GM19035 (cell line): ENCODE results near the gene LAMA5.

Experiments
- ATAC-seq: cut with Tn5 transposase; IDR thresholded peaks from one replicate; pipeline ENCODE4 v1.9.1; 2021; ENCODE audit not compliant: unreplicated experiment

LAMA5 gene

DNA sequence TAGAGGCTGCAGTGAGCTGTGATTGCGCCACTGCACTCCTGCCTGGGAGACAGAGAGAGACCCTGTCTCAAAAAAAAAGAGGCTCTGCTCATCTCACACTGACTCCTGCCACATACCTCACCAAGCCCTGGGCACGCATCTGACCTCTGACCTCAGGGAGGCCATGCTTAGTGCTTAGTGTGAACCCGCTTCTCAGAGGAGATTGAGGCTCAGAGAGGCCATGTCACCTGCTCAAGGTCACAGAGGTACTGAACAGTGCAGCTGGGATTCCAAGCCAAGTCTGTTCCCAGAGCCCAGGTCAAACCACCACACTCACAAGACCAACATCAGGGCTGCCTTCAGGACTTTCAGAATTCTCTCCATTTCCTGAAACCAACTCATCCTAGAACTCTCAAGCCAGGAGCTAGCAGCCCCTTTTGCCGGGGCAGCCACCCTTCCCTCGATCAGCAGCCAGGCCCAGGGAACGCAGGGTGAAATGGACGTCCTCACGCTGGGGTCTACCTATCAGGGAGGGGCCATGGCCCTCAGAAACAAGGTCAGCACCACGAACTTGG lies 37.1 kb upstream of the LAMA5 start:
- ATAC-seq, result no peak

DNA sequence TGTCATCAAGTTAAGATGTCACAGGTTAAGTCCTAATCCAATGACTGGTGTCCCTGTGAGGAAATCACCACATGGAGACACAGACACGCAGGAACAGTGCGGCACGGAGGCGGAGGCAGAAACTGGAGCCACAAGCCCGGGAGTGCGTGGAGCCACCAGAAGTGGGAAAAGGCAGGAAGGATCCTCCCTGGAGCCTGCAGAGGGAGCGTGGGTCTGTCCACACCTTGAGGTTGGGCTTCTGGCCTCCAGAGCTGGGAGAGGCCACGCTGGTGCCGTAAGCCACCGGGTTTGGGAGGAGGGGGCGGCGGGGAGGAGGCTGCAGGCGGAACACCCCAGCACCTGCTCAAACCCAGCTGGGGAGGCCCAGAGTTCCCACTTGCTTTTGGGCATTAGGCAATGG lies 36.2 kb upstream of the LAMA5 start:
- ATAC-seq, result no peak

GRCh38 chr20:62402456-62403150 lies 35.5 kb upstream of the LAMA5 start:
- ATAC-seq, result no peak

DNA sequence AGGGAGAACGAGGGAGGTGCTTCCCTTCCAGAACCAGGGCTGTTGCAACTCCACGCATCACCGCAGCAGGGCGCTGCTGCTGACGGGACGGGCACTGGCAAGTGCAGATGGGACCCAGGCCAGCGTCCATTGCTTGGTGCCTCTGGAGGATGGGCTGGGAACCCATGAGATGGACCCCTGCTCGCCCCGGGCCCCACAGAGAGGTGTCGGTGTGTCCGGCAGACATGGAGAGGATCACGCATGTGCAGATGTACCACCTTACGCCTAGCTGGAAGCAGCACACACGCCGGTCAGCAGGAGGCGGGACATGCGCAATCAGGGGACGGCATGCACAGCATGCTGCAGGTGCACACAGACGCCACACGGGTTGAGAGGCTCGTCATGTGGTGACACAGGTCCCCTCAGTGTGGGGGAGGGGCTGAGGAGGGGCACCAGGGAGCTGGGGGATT lies 34.2 kb upstream of the LAMA5 start:
- no peak for ATAC-seq

DNA sequence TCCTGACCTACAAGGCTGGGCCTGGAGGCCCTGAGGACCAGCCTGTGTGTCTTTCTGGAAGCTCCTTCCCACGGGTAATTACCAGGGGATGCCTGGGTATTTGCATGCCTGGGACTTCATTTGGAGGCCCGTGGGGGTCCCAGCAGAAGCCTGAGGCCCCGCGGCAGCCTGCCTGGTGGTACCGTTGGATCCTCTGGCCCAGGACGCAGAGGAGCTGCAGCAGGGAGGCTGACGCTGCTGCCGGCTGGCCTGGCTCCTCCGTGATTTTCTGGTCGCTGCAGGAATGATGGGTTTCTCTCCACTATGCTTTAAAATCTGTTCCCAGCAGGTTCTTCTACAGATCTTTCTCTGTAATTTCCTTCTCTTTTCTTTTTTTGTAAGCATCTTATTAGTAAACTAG lies 33.4 kb upstream of the LAMA5 start:
- no peak for ATAC-seq

DNA sequence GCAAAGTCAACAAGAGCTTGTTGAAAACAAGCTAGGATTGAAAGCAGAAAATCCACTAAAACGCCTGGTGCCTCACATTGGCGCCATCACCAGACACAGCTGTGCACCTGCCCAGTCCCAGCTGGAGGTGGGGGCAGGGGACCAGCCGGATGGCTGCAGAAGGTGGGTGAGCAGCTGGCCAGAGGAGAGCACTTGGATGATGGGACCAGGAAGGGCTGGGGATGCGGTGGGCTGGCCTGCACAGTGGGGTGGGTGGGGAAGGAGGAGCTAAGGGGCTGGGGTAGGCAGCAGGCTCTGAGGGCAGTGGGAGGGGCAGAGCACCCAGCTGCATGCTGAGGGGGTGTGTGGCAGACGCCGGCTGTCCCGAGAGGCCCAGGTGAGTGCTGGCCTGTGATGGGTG lies 32.9 kb upstream of the LAMA5 start:
- ATAC-seq, result no peak

- ATAC-seq, result no peak
These were observed 31.2 kb upstream of the LAMA5 start for GRCh38 chr20:62398120-62398821.

DNA sequence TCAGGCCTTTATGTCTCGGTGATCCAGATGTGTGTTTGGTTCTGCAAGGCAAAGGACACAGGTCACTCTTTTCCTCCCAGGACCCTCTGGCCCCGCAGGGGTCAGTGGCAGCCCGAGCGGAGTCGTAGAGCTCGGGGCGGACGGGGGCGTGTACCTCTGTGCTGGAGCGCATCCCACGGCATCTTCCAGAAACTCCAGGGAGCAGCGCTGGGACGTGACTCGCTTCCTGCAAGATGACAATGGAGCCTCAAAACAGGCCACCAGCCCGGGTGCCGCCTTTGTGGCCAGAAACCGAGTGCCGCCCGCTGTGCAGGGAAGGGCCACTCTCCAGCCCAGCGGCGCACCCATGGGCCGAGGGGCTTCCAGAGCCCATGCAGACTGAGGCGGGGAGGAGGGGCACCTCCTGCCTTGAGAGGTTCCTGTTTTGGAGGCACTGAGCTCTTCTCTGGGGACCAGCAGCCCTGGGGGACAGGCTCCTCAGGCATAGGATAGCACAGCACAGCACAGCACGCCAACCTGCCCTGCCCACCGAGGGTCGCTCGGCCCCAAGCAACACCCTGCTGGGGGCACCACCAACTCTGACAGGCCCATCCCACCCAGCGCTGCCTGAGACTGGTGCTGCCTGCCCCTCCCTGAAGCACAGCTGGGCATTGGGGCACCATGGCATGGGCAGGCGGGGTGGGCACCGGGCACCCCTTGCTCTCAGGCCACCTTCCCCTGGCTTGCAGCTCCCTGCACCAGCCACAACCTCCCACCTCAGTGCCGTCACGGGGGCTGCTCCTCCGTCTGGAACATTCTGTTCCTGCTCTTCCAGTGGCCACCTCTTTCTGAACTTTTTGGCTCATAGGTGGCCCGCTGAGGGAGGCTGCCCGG lies 29.5 kb upstream of the LAMA5 start:
- no peak for ATAC-seq

- no peak for ATAC-seq
These were observed 28.5 kb upstream of the LAMA5 start for GRCh38 chr20:62395311-62396242.

GRCh38 chr20:62394248-62395245 lies 27.4 kb upstream of the LAMA5 start:
- ATAC-seq, result no peak

DNA sequence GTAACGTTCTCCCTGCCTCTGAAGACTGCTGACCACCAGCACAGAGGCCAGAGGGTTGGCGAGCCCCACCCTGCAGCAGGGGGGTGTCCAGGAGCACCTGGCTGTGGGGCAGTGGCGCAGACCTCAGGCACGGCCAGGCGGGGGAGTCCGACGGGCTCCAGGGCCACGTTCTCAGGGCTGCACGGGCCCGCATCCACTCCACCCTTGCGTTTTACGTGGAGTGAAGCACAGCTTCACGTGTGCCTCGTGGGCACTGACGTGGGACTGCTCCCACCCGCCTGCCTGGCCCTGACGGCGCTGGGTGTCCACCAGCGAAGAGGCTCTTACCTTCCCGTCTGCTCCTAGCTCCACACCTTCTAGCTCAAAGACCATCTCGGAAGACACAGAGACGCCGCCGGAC lies 26.7 kb upstream of the LAMA5 start:
- no peak for ATAC-seq

DNA sequence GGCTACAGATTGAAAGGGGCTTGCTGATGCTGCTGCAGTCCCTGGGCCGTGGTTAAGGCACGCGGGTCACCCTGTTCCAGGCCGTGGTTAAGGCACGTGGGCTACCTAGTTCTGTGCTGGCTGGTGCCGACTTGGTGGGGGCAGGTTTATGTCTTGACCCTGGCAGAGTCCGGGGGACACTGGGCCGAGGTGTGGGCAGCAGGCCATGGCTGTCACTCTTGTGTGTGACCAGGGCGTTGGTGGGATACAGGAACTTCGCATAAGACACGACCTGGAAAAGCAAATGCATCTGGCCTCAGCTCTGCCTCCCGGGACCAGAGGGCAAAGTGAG lies 26.2 kb upstream of the LAMA5 start:
- no peak for ATAC-seq

DNA sequence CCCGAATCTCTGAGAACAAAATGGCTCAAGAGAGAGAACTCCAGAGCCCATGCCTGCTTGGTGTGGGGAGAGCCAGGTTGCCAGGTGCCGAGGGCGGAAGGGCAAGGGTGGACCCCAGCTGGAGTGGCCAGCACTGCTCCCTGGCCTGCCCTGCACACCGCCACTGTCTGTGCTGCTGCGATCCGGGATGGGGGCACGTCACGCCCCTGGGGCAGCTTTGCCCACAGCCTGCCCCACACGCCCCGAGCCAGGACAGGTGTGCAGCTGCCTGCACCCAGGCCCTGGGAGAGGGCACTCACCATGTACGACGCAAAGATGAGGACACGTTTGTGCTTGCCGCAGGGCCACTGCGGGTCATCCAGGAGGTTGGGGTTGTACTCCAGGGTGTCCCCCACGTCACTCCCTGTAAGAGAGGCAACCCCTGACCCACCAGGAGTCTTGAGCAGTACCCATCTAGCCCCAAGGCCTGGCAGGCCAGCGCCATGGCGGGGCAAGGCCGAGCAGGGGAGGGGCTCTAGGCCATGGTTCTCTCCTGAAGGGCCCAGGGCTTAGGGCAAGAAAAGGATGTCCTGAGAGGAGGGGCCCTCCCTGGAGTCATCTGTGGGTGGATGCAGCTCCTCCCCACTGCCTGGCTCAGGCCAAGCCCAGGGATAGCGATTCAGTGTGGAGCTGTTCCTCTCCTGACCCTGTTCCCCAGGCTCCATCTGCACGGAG lies 25.7 kb upstream of the LAMA5 start:
- no peak for ATAC-seq

GRCh38 chr20:62392077-62392418 lies 24.9 kb upstream of the LAMA5 start:
- no peak for ATAC-seq

GRCh38 chr20:62391165-62392076 lies 24.3 kb upstream of the LAMA5 start:
- ATAC-seq, result no peak

GRCh38 chr20:62390317-62391164 lies 23.4 kb upstream of the LAMA5 start:
- no peak for ATAC-seq

- no peak for ATAC-seq
These were observed 22.5 kb upstream of the LAMA5 start for GRCh38 chr20:62389601-62390087.
